ENCODE data around the gene OMG. TPM values are rescaled to one million over a fixed set of nuclear protein-coding genes. Genes with fewer than 3 reads are reported as not detected.

OMG gene
- total and polyA plus RNA-seq, 2 donors (not counting 3 experiments of a cell fraction or from before 2014, with no cell fraction given) = 0.86 TPM; not detected in 1

GRCh38 chr17:31314782-31315100 is 17.7 kb upstream of the OMG start:
- DNase-seq (ENCODE audit: low read depth, low spot score) (no peak), FAIRE-seq (no peak)
- peaks cover 5% of the 10 kb centered on the region for H3K79me2 ChIP-seq (ENCODE audit: control insufficient read depth, insufficient read depth, low read length)
- dilution Hi-C loops (cut with MboI; ENCODE audit: extremely low pct_ligation_motif_present, low sequenced_read_pairs) (no loop called here), intact Hi-C loops (cut with micrococcal nuclease) (loop anchor here (5.0 kb wide), 1 partner anchor 47 kb away; no protein-coding TSS in a partner anchor)
- TF ChIP-seq FOS (IDR thresholded peaks at IDR 0.05; ENCODE audit: borderline replicate concordance, insufficient read depth, low read length) (no peak), MAX (IDR thresholded peaks at IDR 0.05; ENCODE audit: insufficient read depth, insufficient read length) (no peak)
- ChIA-PET POLR2A (no interaction called here), CTCF (interaction anchor here (1.3 to 1.6 kb wide), 2 partner anchors 14 to 58 kb away, joined by 3 to 6 read pairs; no protein-coding TSS in a partner anchor)
- H3K36me3 ChIP-seq (ENCODE audit: control insufficient read depth in 2 of 2, extremely low read depth in 1 of 2, insufficient read depth in 2 of 2, low read length in 2 of 2) = no peaks in the 10 kb centered on the region
- peak overlapping the region; percentile 47 for H3K27ac ChIP-seq (ENCODE audit: insufficient read depth, low read depth, low read length)
- no peaks in the 10 kb centered on the region for H4K20me1 ChIP-seq (replicated peaks; ENCODE audit: control insufficient read depth, extremely low read depth, insufficient read depth, low read length)
- H3K9me1 ChIP-seq (replicated peaks; ENCODE audit: control insufficient read depth, extremely low read depth, insufficient read depth, low read length) = no peaks in the 10 kb centered on the region
- no peak overlapping the region for H3K9ac ChIP-seq (replicated peaks; ENCODE audit: extremely low read depth, insufficient read depth, low read length)
- no peak overlapping the region for H2AFZ ChIP-seq (ENCODE audit: low read depth, low read length)
- BruUV-seq (replicated peaks) = no TSS peak
- H3K4me2 ChIP-seq (ENCODE audit: insufficient read depth, low read length) = no peak overlapping the region
- H3K4me1 ChIP-seq (ENCODE audit: control insufficient read depth, extremely low read depth, insufficient read depth, low read length) = peaks cover 21% of the 10 kb centered on the region
- H3K4me3 ChIP-seq (replicated peaks in 1 of 3; ENCODE audit: insufficient read depth in 1 of 3, low read depth in 1 of 3, low read length in 3 of 3) = no peak overlapping the region
- H3K27me3 ChIP-seq (ENCODE audit: control insufficient read depth in 2 of 2, insufficient read depth in 2 of 2, low read length in 2 of 2) = no peaks in the 10 kb centered on the region
- no peaks in the 10 kb centered on the region for H3K9me3 ChIP-seq (replicated peaks; ENCODE audit: control insufficient read depth, insufficient read depth, low read length)

- intact Hi-C loops (cut with micrococcal nuclease) = loop anchor here (5.0 kb wide), 1 partner anchor 47 kb away; no protein-coding TSS in a partner anchor
- Histone ChIP-seq H3K4me2 (ENCODE audit: insufficient read depth, low read length) (peak within 1 kb of the TSS; percentile 93), H3K9ac (replicated peaks; ENCODE audit: extremely low read depth, insufficient read depth, low read length) (peak within 1 kb of the TSS; percentile 47), H3K9me3 (replicated peaks; ENCODE audit: control insufficient read depth, insufficient read depth, low read length) (no peaks in the 10 kb centered on the region), H3K4me3 (replicated peaks in 1 of 3; ENCODE audit: insufficient read depth in 1 of 3, low read depth in 1 of 3, low read length in 3 of 3) (peak within 1 kb of the TSS in 1 of 3 experiments; percentile 54), H3K79me2 (ENCODE audit: control insufficient read depth, insufficient read depth, low read length) (peaks cover 5% of the 10 kb centered on the region), H3K27ac (ENCODE audit: insufficient read depth, low read depth, low read length) (peak within 1 kb of the TSS; percentile 47), H4K20me1 (replicated peaks; ENCODE audit: control insufficient read depth, extremely low read depth, insufficient read depth, low read length) (no peaks in the 10 kb centered on the region), H3K9me1 (replicated peaks; ENCODE audit: control insufficient read depth, extremely low read depth, insufficient read depth, low read length) (no peaks in the 10 kb centered on the region), H2AFZ (ENCODE audit: low read depth, low read length) (no peak within 1 kb of the TSS), H3K27me3 (ENCODE audit: control insufficient read depth in 2 of 2, insufficient read depth in 2 of 2, low read length in 2 of 2) (no peaks in the 10 kb centered on the region), H3K4me1 (ENCODE audit: control insufficient read depth, extremely low read depth, insufficient read depth, low read length) (peaks cover 21% of the 10 kb centered on the region), H3K36me3 (ENCODE audit: control insufficient read depth in 2 of 2, extremely low read depth in 1 of 2, insufficient read depth in 2 of 2, low read length in 2 of 2) (no peaks in the 10 kb centered on the region)
- FAIRE-seq = peak; percentile 85
- no peak for TF ChIP-seq MAX (IDR thresholded peaks at IDR 0.05; ENCODE audit: insufficient read depth, insufficient read length)
- TF ChIP-seq POLR2A (IDR thresholded peaks at IDR 0.05; ENCODE audit: low read depth, low read length) = no peak
- TF ChIP-seq POLR2AphosphoS5 (IDR thresholded peaks at IDR 0.05; ENCODE audit: insufficient read depth, low read depth, low read length) = peak; percentile 22
- peak; percentile 83 for TF ChIP-seq FOS (IDR thresholded peaks at IDR 0.05; ENCODE audit: borderline replicate concordance, insufficient read depth, low read length)
- no peak for TF ChIP-seq CTCF (IDR thresholded peaks at IDR 0.05; ENCODE audit: extremely low read depth in 1 of 2, insufficient read depth in 1 of 2, low read depth in 1 of 2, low read length in 2 of 2)
- TF ChIP-seq JUN (IDR thresholded peaks at IDR 0.05; ENCODE audit: borderline replicate concordance, insufficient read depth, insufficient read length, low read depth) = peak; percentile 76
- no peak for TF ChIP-seq GATA2 (IDR thresholded peaks at IDR 0.05; ENCODE audit: insufficient read depth, insufficient read length, low read depth, low read length)
- TF ChIP-seq EZH2 (IDR thresholded peaks at IDR 0.05; ENCODE audit: borderline replicate concordance, low read depth, low read length, severe bottlenecking) = no peak
- TF ChIP-seq MYC (IDR thresholded peaks at IDR 0.05; ENCODE audit: low read depth, low read length) = no peak
- DNase-seq (ENCODE audit: low read depth, low spot score) = peak; percentile 78
- no TSS peak for BruUV-seq (replicated peaks)
- dilution Hi-C loops (cut with MboI; ENCODE audit: extremely low pct_ligation_motif_present, low sequenced_read_pairs) = no loop called here
- ChIA-PET POLR2A (no interaction called here), CTCF (interaction anchor here (1.0 to 1.8 kb wide), 6 partner anchors 11 to 76 kb away, joined by 3 to 7 read pairs (median 5); no protein-coding TSS in a partner anchor)
These were observed 17.1 kb upstream of the OMG start, which contains the start of gene EVI2B for GRCh38 chr17:31313982-31314781. Gene EVI2B (minus strand): TSS chr17:31314054. CDS start chr17:31305609, 8,445 bp downstream.
